Neutrophil (primary cell): ENCODE results near the gene IGF2.

Experiments
- H3K27ac ChIP-seq: fragments of 200-600 bp; sonication (generic); 2 replicates; pipeline ENCODE4 v1.5.1; 2016; ENCODE audit warnings: mild to moderate bottlenecking, moderate library complexity
- H3K27me3 ChIP-seq: fragments of 200-600 bp; sonication (generic); 2 replicates; pipeline ENCODE4 v1.6.0; 2016; ENCODE audit warnings: mild to moderate bottlenecking
- H3K36me3 ChIP-seq: fragments of 200-600 bp; sonication (generic); 2 replicates; pipeline ENCODE4 v1.5.1; 2017
- H3K4me1 ChIP-seq, 2 experiments: fragments of 200-600 bp in 1 of 2; sonication (generic) in 1 of 2; 1 replicate in 1 of 2; 2 replicates in 1 of 2; pipeline versions ENCODE4 v1.5.1 to v1.6.1; 2013 to 2016; ENCODE audit warnings: low read depth in 1 of 2, low read length in 1 of 2, mild to moderate bottlenecking in 1 of 2, moderate library complexity in 1 of 2; ENCODE audit not compliant: control insufficient read depth in 1 of 2, insufficient read depth in 1 of 2
- H3K4me3 ChIP-seq, 2 experiments: fragments of 200-600 bp in 1 of 2; sonication (generic) in 1 of 2; 1 replicate in 1 of 2; 2 replicates in 1 of 2; pipeline ENCODE4 v1.5.1; 2013 to 2016; ENCODE audit warnings: low read depth in 1 of 2, low read length in 1 of 2, mild to moderate bottlenecking in 1 of 2, moderate library complexity in 1 of 2
- H3K9me3 ChIP-seq: fragments of 200-600 bp; sonication (generic); 2 replicates; pipeline ENCODE4 v1.5.1; 2016
- CTCF ChIP-seq: fragments of 200-600 bp; sonication (generic); IDR thresholded peaks from 2 replicates; pipeline ENCODE4 v1.5.1; 2016; ENCODE audit warnings: antibody characterized with exemption

The IGF2 gene

GRCh38 chr11:2139621-2140337, 590 bp upstream of the IGF2 start:
- TF ChIP-seq CTCF = no peak
- Histone ChIP-seq H3K36me3 (no peaks in the 10 kb centered on the region), H3K4me3 (no peak overlapping the region), H3K27ac (no peak overlapping the region), H3K9me3 (no peaks in the 10 kb centered on the region), H3K27me3 (peaks cover 100% of the 10 kb centered on the region), H3K4me1 (no peaks in the 10 kb centered on the region)

DNA sequence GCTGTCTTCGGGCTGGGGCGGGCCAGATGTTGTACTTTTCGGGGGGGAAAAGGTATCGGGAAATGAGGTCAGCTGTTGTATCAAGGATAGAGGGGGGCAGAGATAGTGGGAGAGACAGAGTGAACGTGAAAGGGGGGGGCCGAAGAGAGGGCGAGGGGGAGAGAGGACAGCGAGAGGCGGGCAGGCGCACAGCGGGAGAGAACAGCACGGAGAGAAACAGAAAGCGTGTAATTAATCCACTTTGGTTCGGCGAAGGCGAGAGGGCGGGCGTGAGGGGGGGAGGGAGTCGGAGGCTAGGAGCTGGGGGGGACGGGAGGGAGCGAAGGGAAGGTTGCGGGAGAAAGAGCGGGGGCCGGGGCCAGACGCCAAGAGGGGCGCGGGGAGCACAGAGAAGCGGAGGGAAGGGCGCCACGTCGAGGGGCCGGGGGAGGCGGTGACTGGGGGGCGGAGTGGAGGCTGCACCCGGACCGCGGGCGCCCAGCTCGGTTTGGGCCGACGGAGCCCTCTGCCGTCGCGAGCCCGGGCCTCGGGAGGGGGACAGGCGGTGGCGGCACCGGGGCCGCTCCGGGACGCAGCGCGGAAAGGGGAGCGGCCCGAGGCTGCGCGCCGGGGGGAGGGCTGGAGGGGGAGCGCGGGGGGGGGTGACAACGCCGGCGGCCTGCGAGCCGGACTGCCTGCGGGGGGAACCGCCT, 612 bp downstream of the IGF2 start:
- no peak for TF ChIP-seq CTCF
- Histone ChIP-seq H3K4me3 (no peak overlapping the region), H3K27me3 (peaks cover 100% of the 10 kb centered on the region), H3K36me3 (no peaks in the 10 kb centered on the region), H3K27ac (no peak overlapping the region), H3K4me1 (no peaks in the 10 kb centered on the region), H3K9me3 (no peaks in the 10 kb centered on the region)

DNA sequence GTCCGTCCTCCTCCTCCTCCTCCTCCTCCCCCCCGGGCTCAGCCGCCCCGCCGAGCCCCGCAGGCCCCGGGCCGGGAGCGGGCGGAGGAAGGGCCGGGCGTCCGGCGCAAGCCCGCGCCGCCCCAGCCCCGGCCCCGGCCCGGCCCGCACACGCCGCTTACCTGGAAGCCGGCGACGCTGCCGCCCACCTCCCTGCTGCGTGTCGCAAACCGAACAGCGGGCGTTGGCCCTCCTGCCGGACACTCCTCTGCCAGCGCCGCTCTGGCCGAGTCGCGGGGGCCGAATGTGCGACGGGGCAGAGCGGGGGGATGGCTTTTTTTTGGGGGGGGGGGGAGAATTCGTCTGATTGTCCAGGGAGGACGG, 1.1 kb downstream of the IGF2 start:
- H3K27me3 ChIP-seq = peaks cover 100% of the 10 kb centered on the region
- no peaks in the 10 kb centered on the region for H3K36me3 ChIP-seq
- no peak overlapping the region for H3K4me3 ChIP-seq
- H3K9me3 ChIP-seq = no peaks in the 10 kb centered on the region
- no peaks in the 10 kb centered on the region for H3K4me1 ChIP-seq
- no peak for TF ChIP-seq CTCF
- H3K27ac ChIP-seq = no peak overlapping the region

- no peak for TF ChIP-seq CTCF
- no peaks in the 10 kb centered on the region for H3K9me3 ChIP-seq
- no peaks in the 10 kb centered on the region for H3K4me1 ChIP-seq
- no peaks in the 10 kb centered on the region for H3K36me3 ChIP-seq
- H3K4me3 ChIP-seq = no peak overlapping the region
- H3K27me3 ChIP-seq = peaks cover 100% of the 10 kb centered on the region
- H3K27ac ChIP-seq = no peak overlapping the region
Measured at GRCh38 chr11:2137202-2138067, 1.8 kb downstream of the IGF2 start.

DNA sequence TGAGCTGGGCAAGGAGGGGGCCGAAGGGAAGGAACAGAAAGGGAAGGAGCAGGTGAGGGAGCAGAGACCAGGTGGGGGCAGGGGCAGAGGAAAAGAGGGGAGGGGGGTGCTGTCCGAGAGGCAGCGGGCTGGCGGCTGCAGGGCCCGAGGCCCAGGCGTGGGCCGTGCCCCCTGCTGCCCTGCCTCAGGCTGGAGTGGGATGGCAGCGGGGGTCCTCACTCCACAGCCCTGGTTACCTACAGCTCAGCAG, 2.3 kb downstream of the IGF2 start:
- no peak overlapping the region for H3K27ac ChIP-seq
- H3K4me3 ChIP-seq = no peak overlapping the region
- H3K9me3 ChIP-seq = no peaks in the 10 kb centered on the region
- TF ChIP-seq CTCF = no peak
- H3K4me1 ChIP-seq = no peaks in the 10 kb centered on the region
- no peaks in the 10 kb centered on the region for H3K36me3 ChIP-seq
- H3K27me3 ChIP-seq = peaks cover 100% of the 10 kb centered on the region
